GM12878 (cell line): ENCODE results near the gene CUEDC1.

Source experiments
- CTCF ChIP-seq, 3 experiments: IDR thresholded peaks in 2 of 3; conservative IDR thresholded peaks in 1 of 3; 2 replicates each; pipeline ENCODE4 v1.5.1; 2011; ENCODE audit warnings: low read depth in 3 of 3, low read length in 3 of 3, mild to moderate bottlenecking in 3 of 3, control low read depth in 2 of 3, moderate library complexity in 2 of 3, inconsistent platforms in 1 of 3, mixed read lengths in 1 of 3; ENCODE audit not compliant: control insufficient read depth in 2 of 3, insufficient read depth in 1 of 3; ENCODE audit errors: extremely low read depth in 1 of 3
- ZNF274 ChIP-seq: IDR thresholded peaks from one replicate; pipeline ENCODE4 v1.8.0; 2011; ENCODE audit not compliant: insufficient read length, insufficient read depth

- TF ChIP-seq ZNF274 (no peak), CTCF (IDR thresholded peaks at IDR 0.05 in 2 of 3, conservative IDR thresholded peaks at IDR 0.05 in 1 of 3; ENCODE audit: control insufficient read depth in 2 of 3, extremely low read depth in 1 of 3, insufficient read depth in 1 of 3, low read depth in 3 of 3, low read length in 3 of 3) (peak; percentile 69 to 81 (median 75))
Measured at GRCh38 chr17:57995076-57995956, 40.1 kb upstream of the CUEDC1 start.
